Transverse colon (tissue), 4 donors: Measurements from ENCODE around the gene JMJD1C.

Experiments
- CTCF ChIP-seq, 5 experiments: fragments of 200-600 bp in 3 of 5; fragments of 450-650 bp in 2 of 5; sonication (generic) in 3 of 5; IDR thresholded peaks; 1 replicate in 2 of 5; 2 replicates in 3 of 5; pipeline ENCODE4 v1.5.1; 2016 to 2017; ENCODE audit warnings: antibody characterized with exemption in 5 of 5, inconsistent platforms in 3 of 5, mild to moderate bottlenecking in 2 of 5, moderate library complexity in 1 of 5
- EP300 ChIP-seq: sonication (generic); formaldehyde crosslinking; IDR thresholded peaks from one replicate; pipeline ENCODE4 v1.6.1; 2017; ENCODE audit warnings: antibody characterized with exemption, low read depth
- POLR2AphosphoS5 ChIP-seq, 3 donors: sonication (generic); formaldehyde crosslinking; IDR thresholded peaks; one replicate each; pipeline ENCODE4 v1.6.1; 2016; ENCODE audit warnings: antibody characterized with exemption in 3 of 3

- TF ChIP-seq CTCF (IDR thresholded peaks at IDR 0.05) (no peak), POLR2AphosphoS5 (IDR thresholded peaks at IDR 0.05) (no peak), EP300 (no peak)
Observed at GRCh38 chr10:63384675-63385074, 81.1 kb downstream of the JMJD1C start.
